Activated naive CD4-positive, alpha-beta T cell treated with anti-CD3 and anti-CD28 coated beads, Interleukin-2, amount 50 U/mL, for 72 hours (primary cell): ENCODE data around the gene C4orf54. TPM values are rescaled to one million over a fixed set of nuclear protein-coding genes. Genes with fewer than 3 reads are reported as not detected.

Experiments
- ATAC-seq, 2 donors: fragments of 150-1000 bp; cut with Tn5 transposase; 2 replicates each; pipeline ENCODE4 v1.10.0; 2021; ENCODE audit warnings: mild to moderate bottlenecking in 2 of 2, moderate library complexity in 2 of 2
- DNase-seq, 2 donors: peaks; one replicate each; pipeline ENCODE4 v3.0.0; 2021 to 2022; ENCODE audit warnings: low spot score in 2 of 2
- H3K27ac Mint-ChIP-seq, 2 donors: one replicate each; pipeline ENCODE4 v1.8.0; 2022; ENCODE audit warnings: mild to moderate bottlenecking in 2 of 2, mixed read lengths in 2 of 2
- H3K36me3 Mint-ChIP-seq, 2 donors: one replicate each; pipeline ENCODE4 v1.8.0; 2022; ENCODE audit warnings: mixed read lengths in 2 of 2
- H3K9me3 Mint-ChIP-seq, 2 donors: one replicate each; pipeline ENCODE4 v1.8.0; 2022; ENCODE audit warnings: mixed read lengths in 2 of 2
- total RNA-seq, 2 donors: library from RNA; stranded (reverse); gene quantifications; one replicate each; pipeline ENCODE4 v1.2.3, GENCODE V29; 2022

The C4orf54 gene
- not detected for total RNA-seq

DNA sequence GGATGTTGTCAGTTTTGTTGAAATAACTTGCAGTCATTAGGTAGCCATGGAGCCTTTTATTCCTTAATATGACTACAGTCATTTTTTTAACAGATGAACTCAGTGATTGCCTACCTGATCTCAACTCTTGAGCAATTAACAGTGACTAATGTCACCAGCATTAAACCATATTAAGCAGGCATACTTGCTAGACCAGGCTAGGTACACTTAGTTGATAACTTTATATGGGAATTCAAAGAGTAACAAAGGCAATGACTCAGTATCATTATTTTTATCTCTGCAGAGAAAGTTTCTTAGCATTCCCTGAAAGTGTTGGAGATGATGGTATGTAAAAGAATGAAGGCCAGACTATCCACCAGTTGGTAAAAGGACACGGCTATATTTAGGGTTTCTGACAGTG lies at the start of gene C4orf54:
TSS of gene C4orf54 (minus strand) at position 31 of the 400 bp plus-strand sequence. CDS start 3,180 bp downstream, outside the sequence.
- no peak for DNase-seq
- H3K27ac Mint-ChIP-seq, result no peak within 1 kb of the TSS

DNA sequence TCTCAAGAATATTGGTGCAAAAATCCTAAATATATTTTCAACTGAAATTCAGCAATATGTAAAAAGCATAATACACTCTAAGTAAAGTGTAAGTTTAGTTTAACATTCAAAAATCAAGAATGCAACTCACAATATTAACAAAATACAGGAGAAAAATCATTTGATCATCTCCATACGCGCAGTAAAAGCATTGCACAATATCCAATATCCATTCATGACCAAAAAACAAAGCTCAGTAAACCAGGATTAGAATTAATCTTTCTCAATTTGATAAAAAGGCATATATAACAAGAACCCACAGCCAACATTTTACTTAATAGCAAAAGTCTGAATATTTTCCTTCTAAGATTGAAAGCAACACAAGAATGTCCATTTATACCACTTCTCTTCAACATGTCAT lies 48.3 kb upstream of the C4orf54 start:
- Mint-ChIP-seq H3K9me3 (peaks cover 4 to 12% of the 10 kb centered on the region in 2 donors), H3K36me3 (no peaks in the 10 kb centered on the region), H3K27ac (no peak overlapping the region)
- ATAC-seq (no peak), DNase-seq (no peak)

More for the DNA sequence above, at the start of gene C4orf54:
- no peaks in the 10 kb centered on the region for H3K36me3 Mint-ChIP-seq
- ATAC-seq, result no peak
- no peaks in the 10 kb centered on the region for H3K9me3 Mint-ChIP-seq

DNA sequence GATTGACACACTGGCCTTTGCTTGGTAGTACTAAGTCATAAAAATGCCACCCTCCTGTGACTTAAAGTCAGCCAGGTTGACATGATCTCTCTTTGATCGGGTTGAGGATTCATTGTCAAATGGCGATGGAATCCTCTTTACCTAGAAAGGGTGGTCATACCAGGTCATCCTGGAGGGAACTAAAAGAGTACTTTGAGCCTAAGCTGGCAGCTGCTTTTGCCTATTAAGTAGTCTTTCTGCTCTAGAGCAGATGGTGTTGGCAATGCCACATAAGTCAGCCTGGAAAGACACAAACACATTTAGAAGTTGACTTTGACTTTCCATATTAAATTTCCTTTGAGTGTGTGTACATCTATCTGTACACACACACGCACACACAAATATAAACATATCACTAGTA lies 39.2 kb upstream of the C4orf54 start:
- Mint-ChIP-seq H3K27ac (no peak overlapping the region), H3K36me3 (peaks cover 0 to 13% of the 10 kb centered on the region in 2 donors), H3K9me3 (peaks cover 4 to 9% of the 10 kb centered on the region in 2 donors)
- DNase-seq (no peak), ATAC-seq (no peak)

DNA sequence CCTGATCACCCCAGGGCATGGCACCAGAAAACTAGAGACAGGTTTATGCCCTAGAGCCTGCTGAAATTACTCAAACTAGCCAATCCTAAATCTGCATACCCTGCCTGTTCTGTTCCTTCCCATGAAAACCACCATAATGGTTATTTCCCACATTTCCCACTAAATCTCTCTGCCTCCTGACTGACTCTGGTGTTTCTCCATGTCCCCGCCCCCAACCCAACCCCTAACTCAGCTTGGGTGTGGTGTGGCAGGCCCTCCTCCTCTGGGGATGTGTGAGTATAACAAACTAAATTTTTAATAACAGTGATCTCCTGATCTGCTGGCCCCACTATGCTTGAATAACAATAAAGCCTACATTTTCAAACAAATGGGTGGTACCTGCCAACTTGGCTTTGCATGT lies 35.5 kb upstream of the C4orf54 start:
- Mint-ChIP-seq H3K36me3 (peaks cover 11 to 30% of the 10 kb centered on the region in 2 donors), H3K9me3 (peaks cover 12 to 19% of the 10 kb centered on the region in 2 donors), H3K27ac (no peak overlapping the region)
- DNase-seq, result no peak
- ATAC-seq, result no peak

DNA sequence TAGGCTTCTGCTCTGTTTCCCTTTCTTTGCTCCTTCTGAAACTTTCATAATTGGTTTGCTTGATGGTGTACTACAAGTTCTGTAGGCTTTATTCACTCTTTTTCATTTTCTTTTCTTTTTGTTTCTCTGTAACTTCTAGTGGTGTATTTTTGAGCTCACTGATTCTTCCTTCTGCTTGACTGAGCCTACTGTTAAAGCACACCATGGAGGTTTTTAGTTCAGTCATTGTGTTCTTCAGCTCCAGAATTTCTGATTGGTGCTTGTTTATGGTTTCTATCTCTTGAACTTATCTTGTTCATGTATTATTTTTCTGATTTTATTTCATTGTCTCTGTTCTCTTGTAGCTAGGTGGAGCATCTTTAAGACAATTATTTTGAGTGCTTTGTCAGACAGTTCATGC lies 33.4 kb upstream of the C4orf54 start:
- H3K27ac Mint-ChIP-seq, result no peak overlapping the region
- peaks cover 11 to 30% of the 10 kb centered on the region in 2 donors for H3K36me3 Mint-ChIP-seq
- no peak for ATAC-seq
- DNase-seq, result no peak
- H3K9me3 Mint-ChIP-seq, result peaks cover 12 to 19% of the 10 kb centered on the region in 2 donors

DNA sequence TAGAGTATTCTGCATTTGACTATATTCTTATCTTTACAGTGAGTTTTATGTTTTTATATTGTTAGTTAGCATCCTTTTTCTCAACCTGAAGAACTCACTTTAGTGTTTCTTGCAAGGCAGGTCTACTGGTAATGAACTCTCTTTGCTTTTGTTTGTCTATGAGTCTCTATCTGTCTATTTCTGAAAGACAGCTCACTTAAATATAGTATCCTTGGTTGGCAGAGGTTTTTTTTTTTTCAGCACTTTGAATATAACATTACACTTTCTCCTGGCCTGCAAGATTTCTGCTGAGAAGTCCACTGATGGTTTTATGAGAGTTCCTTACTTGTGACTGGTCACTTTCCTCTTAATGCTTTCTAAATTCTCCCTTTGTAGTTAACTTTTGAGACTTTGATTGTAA lies 32.8 kb upstream of the C4orf54 start:
- Mint-ChIP-seq H3K36me3 (peaks cover 11 to 29% of the 10 kb centered on the region in 2 donors), H3K9me3 (peaks cover 12 to 19% of the 10 kb centered on the region in 2 donors), H3K27ac (no peak overlapping the region)
- ATAC-seq (no peak), DNase-seq (no peak)

DNA sequence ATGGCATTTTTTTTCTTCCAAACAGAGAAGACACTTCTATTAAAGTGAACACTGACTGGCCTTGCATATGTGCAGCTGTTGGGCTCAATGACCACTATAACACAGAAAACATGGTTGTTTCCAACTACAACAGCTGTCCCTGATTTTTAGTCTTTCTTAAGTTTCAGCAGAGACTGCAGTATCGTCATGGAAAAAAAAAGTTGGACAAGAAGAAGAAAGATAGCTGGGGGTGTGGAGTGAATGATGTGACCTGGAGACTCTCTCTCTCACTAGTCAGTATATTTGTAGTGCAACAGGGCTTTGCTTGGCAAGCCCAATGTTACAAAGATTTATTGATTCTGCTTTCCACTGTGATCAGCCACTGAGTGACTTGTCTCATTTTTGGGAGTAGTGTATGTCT lies 29.5 kb upstream of the C4orf54 start:
- DNase-seq (no peak), ATAC-seq (no peak)
- Mint-ChIP-seq H3K36me3 (peaks cover 11 to 17% of the 10 kb centered on the region in 2 donors), H3K27ac (no peak overlapping the region), H3K9me3 (peaks cover 12 to 14% of the 10 kb centered on the region in 2 donors)

DNA sequence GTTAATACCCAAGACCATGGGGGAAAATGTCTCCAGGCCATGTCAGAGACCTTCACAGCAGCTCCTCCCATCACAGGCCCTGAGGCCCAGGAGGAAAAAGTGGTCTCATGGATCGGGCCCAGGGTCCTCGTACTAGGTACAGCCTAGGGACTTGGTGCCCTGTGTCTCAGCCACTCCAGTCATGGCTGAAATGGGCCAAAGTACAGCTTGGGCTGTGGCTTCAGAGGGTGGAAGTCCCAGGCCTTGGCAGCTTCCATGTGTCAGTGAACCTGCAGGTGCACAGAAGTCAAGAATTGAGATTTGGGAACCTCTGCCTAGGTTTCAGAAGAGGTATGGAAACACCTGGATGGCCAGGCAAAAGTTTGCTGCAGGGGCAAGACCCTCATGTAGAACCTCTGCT lies 27.6 kb upstream of the C4orf54 start:
- Mint-ChIP-seq H3K36me3 (peaks cover 0 to 5% of the 10 kb centered on the region in 2 donors), H3K27ac (no peak overlapping the region), H3K9me3 (peaks cover 4% of the 10 kb centered on the region in 2 donors)
- no peak for ATAC-seq
- no peak for DNase-seq

DNA sequence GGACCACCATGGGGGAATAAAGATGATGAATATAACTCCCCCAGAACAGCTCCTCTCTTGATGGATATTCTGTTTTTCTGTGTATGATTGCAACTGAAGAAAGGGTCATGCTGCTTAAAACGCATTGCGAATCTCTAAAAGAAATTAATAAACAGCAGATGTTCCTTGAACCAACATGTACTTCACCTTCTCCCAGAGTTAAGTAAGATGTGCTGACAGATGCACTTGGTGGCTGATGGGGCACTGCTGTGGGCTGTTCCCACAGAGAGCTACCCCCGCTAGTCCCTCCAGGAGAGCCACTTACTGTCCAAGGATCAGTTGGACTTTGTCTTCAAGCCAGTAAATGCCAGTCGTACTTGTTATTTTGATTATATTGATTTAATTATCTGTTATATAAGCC lies 26.3 kb upstream of the C4orf54 start:
- H3K36me3 Mint-ChIP-seq, result no peaks in the 10 kb centered on the region
- ATAC-seq (no peak), DNase-seq (no peak)
- no peaks in the 10 kb centered on the region for H3K9me3 Mint-ChIP-seq
- no peak overlapping the region for H3K27ac Mint-ChIP-seq

DNA sequence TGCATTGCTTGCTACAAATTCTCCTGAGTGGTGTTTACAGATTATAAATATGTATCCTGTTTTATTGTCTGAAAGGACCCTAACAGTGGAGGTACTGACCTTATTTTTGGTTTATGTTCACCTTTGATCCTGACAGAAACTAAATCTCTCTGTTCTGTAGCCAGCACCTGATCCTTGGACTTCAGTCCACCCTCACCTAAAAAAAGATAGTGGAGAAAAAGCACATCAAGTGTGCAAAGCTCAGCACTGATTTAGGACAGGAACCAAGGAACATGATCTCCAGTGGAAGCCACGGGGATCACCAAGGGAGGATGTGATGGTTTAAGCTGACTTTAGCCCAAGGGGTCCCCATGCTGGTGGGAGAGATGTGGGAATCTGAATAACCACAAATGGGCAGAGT lies 22.3 kb upstream of the C4orf54 start:
- Mint-ChIP-seq H3K27ac (no peak overlapping the region), H3K9me3 (peaks cover 0 to 7% of the 10 kb centered on the region in 2 donors), H3K36me3 (no peaks in the 10 kb centered on the region)
- ATAC-seq (no peak), DNase-seq (no peak)

DNA sequence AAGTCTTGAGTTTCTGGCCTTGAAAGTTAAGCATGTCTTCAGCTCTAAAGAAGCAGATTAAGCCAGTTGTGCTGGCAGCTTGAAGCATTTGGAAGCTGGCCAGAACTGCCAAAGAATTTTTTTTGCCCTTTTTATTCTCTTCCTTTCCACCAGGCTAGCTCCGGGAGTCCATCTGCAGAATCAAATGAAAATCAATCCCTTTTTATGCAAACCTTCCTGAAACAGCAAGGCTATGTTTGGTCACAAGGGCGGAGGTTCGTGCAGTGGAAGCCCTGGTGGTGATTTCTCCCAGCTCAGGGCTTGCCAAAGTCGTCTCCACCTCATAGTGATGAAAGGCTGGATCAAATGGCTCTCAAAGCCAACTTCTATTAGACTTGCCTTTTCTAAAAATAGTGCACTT lies 21.6 kb upstream of the C4orf54 start:
- no peak overlapping the region for H3K27ac Mint-ChIP-seq
- ATAC-seq, result no peak

DNA sequence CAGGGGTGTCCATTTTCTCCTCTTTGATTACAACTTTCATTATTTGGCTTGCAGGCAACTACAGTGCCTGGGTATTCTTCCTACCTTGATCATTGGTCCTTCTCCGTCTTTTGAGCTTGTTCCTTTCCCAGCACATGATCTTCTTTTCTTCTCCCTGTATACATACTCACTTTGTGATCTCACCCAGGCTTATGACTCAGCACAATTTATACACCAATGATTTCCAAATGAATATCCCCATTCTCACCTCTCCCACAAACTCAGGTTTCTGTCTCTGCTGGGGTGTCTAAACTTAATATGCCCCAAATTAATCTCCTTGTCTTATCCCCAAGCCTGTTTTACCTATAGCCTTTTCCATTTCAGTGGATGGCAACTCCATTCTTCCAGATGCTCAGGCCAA lies 19.5 kb upstream of the C4orf54 start:
- Mint-ChIP-seq H3K36me3 (peaks cover 15 to 17% of the 10 kb centered on the region in 2 donors), H3K27ac (no peak overlapping the region), H3K9me3 (peaks cover 17 to 22% of the 10 kb centered on the region in 2 donors)
- ATAC-seq (no peak), DNase-seq (no peak)

More for the DNA sequence above, 21.6 kb upstream of the C4orf54 start:
- Mint-ChIP-seq H3K36me3 (no peaks in the 10 kb centered on the region), H3K9me3 (peaks cover 0 to 7% of the 10 kb centered on the region in 2 donors)
- DNase-seq, result no peak

DNA sequence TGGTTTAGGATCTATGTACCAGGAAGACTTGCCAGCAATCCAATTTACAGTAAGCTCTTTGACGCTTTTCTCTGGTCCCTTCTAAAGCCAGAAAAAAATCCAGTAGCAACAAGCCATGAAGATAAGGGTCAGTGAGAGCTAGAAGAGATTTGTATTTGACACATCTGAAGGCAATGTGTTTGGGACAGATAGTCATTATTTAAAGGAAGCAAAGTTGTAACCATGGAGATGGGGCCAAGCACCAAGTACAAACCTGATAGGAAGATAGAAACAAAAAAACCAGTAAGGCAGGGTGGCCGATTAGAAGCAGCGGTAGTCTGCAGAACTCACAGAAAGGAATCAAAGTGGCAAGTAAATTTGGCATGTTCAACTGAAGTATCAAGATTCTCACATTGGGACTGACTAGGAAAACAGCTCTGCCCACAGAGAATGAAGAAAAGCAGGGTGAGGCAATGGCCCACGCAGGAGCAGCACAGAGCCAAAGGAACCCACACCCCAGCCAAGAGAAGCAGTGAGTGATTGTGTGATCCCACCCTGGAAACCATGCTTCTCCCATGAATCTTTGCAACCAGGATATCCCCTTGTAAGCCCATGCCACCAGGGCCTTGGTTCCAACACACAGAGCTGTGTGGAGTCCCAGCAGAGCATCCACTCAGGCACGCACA lies 12.9 kb upstream of the C4orf54 start:
- no peak for ATAC-seq
- Mint-ChIP-seq H3K36me3 (peaks cover 20 to 35% of the 10 kb centered on the region in 2 donors), H3K27ac (no peak overlapping the region), H3K9me3 (peaks cover 20 to 28% of the 10 kb centered on the region in 2 donors)
- no peak for DNase-seq

DNA sequence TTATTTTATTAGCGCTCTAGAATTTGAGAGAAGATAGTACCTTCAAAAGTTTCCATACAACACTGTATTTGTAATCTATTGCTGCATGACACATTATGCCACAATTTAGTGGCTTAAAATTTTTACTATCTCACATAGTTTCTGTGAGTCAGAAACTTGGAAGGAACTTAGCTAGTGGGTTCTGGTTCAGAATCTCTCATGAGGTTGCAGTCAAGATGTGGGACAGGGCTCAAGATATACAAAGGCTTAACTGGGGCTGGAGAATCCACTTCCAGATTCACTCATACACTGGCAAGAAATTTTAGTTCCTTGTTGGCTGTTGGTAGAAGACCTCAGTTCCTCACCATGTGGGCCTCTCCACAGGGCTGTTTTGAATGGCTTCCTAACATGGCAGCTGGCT lies 11.5 kb upstream of the C4orf54 start:
- Mint-ChIP-seq H3K9me3 (peaks cover 20 to 28% of the 10 kb centered on the region in 2 donors), H3K36me3 (peaks cover 20 to 35% of the 10 kb centered on the region in 2 donors), H3K27ac (no peak overlapping the region)
- no peak for ATAC-seq
- DNase-seq, result no peak

DNA sequence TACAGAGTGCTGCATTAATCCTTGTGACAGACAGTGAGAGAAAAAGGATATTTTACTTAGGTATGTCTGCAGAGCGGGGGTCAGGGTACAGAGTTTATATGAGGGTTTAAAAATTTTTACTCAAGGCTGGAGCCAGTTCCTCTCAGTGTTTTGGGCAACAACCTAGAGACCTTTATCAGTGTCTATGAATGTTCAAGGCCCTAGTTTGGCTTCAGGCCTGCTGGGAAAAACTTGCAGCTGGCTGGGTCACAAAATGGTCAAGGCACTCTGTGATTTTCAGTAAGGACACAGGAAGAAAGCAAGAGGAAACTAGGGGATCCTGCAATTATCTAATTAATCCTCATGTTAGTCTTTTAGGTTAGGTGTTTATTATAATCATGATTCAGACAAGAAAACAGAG lies 10.8 kb upstream of the C4orf54 start:
- peaks cover 17 to 31% of the 10 kb centered on the region in 2 donors for H3K36me3 Mint-ChIP-seq
- no peak overlapping the region for H3K27ac Mint-ChIP-seq
- no peak for ATAC-seq
- no peak for DNase-seq
- peaks cover 16 to 23% of the 10 kb centered on the region in 2 donors for H3K9me3 Mint-ChIP-seq

DNA sequence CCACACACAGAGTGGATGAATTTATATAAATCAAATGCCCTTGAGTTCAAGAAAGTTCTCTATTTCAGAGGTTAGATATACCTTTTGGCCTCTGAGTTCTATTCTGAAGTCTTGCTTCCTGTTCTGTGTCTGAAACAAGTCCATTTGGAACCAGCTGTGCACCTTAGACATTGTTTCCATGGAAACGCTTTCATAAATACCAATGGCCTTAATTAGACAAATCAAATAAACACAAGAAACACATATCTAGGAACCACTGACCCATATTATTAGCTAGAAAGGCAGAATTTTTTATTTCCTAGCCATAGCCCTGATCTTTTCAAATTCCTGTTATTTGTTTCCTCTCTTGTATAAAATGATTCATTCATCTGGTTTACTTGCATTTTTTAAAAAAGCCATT lies 8.4 kb upstream of the C4orf54 start:
- ATAC-seq, result no peak
- Mint-ChIP-seq H3K9me3 (peaks cover 0 to 8% of the 10 kb centered on the region in 2 donors), H3K27ac (no peak overlapping the region), H3K36me3 (peaks cover 0 to 9% of the 10 kb centered on the region in 2 donors)
- DNase-seq, result no peak

DNA sequence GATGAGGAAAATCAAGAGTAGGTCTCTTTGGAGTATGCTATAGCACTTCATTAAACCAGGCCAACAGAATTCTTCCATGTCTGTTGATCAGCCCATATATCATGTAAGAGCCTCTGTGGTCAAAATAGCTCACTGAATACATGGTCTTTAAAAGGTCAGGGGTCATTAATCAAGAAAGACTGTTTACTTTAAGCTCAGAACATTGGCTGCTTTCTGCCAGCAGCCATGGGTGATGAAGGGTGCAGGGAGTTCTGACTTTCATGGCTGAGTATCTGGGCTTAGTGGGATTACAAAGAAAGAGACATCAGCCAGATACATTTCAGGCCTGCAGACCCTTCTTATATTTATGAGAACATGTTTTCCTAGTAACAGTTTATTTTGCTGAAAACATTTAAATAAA lies 7.1 kb upstream of the C4orf54 start:
- no peaks in the 10 kb centered on the region for H3K9me3 Mint-ChIP-seq
- no peaks in the 10 kb centered on the region for H3K36me3 Mint-ChIP-seq
- no peak overlapping the region for H3K27ac Mint-ChIP-seq
- ATAC-seq (no peak), DNase-seq (no peak)

DNA sequence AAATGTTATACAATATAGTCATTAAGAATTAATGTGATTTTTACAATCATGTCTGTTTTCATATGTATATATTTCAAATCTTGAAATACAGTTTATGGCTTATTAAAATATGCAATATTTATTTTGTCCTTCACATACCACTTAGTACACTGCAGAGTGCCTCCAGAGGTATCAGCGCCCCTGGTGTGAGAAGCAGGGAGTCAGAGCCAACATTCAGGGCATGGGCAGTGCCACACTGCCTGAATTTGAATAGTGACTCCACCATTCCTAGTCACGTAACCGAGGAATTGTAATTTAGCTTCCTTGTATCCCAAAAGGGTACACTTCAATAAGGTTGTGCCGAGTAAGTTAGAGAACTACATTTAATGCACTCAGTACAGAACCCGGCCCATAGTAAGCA lies 4.3 kb upstream of the C4orf54 start:
- DNase-seq (no peak), ATAC-seq (no peak)
- no peak overlapping the region for H3K27ac Mint-ChIP-seq
- no peaks in the 10 kb centered on the region for H3K9me3 Mint-ChIP-seq
- H3K36me3 Mint-ChIP-seq, result no peaks in the 10 kb centered on the region
